GM12872 (cell line): ENCODE measurements around the gene TEKT5.

ENCODE experiments used
- TF ChIP-seq, protein P1 (sequence below): IDR thresholded peaks from 3 replicates; pipeline ENCODE4 v1.5.1; 2011; ENCODE audit warnings: low read depth, mild to moderate bottlenecking, low read length, moderate library complexity; ENCODE audit not compliant: insufficient read depth

The TEKT5 gene

DNA sequence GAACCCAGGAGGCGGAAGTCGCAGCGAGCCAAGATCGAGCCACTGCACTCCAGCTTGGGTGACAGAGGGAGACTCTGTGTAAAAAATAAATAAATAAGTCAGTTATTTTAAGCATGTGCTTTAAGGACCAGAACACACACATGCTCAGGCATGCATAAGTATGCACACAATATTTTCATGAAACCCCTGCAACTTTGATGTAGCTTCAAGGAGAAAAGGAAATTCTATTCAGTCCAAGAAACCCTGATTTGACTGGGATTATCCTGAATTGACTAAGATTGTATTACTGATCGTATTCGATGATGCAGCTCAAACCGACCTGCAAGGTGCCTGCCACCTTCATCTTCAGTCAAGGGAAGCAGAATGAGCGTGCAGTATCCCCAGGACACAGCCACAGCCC, 841 bp downstream of the TEKT5 start:
- TF ChIP-seq, protein P1, sequence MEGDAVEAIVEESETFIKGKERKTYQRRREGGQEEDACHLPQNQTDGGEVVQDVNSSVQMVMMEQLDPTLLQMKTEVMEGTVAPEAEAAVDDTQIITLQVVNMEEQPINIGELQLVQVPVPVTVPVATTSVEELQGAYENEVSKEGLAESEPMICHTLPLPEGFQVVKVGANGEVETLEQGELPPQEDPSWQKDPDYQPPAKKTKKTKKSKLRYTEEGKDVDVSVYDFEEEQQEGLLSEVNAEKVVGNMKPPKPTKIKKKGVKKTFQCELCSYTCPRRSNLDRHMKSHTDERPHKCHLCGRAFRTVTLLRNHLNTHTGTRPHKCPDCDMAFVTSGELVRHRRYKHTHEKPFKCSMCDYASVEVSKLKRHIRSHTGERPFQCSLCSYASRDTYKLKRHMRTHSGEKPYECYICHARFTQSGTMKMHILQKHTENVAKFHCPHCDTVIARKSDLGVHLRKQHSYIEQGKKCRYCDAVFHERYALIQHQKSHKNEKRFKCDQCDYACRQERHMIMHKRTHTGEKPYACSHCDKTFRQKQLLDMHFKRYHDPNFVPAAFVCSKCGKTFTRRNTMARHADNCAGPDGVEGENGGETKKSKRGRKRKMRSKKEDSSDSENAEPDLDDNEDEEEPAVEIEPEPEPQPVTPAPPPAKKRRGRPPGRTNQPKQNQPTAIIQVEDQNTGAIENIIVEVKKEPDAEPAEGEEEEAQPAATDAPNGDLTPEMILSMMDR = no peak

DNA sequence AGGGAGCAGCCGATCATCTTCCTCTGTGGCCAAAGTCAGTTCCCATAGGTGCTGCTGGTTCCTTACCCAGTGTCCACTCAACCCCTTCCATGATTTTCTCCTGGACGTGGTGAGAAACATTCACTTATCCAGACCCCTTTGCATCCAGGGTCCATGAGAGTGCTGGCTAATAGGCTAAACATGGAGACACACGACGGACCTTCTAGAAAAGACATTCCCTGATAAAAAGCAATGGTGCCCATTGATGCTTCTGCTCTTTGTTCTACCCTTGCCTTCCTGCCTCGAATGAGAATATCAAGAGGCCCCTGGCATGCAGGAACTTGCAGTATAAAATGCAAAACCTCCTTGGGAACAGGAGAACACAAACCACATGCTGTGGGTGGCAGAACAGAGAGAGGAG, 2.3 kb downstream of the TEKT5 start:
- TF ChIP-seq, protein P1 = no peak

DNA sequence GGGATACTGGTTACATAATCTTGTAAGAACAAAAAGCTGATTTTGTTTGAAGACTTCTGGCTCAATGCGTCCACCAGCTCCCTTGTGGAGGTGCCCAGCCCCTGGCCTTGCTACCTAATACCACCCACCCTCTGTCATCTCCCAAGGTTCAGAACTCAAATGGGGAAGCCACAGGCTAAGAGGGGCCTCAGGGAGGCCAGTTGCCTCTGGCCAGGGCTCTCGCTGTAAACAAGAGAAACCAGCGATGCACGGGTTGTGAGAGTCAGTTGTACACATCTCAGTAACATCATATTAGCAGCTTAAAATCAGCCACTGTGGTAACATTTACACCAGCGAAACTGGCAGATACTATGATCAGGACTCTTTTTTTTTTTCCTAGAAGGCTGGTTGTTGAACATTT, 6.0 kb downstream of the TEKT5 start:
- TF ChIP-seq, protein P1 = no peak

DNA sequence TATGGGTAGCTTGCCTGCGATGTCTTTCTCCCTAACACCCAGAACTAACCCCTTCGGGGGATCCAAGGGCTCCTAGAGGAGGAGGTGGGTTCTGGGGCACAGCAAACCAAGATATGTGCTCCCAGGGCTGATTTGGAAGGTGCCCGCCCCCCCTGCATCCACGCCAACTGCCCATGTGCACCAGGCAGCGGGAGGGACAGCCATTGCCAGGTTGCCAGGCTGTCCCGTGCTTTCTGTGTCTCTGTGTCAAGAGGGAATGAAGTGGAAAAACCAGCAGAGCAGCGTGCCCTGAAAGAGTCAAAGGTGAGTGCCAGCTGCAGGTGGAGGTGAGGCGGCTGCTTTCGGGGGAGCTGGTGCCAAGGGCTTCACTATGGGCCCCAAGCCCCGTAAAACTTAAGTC, 6.4 kb downstream of the TEKT5 start:
- TF ChIP-seq, protein P1 = no peak

DNA sequence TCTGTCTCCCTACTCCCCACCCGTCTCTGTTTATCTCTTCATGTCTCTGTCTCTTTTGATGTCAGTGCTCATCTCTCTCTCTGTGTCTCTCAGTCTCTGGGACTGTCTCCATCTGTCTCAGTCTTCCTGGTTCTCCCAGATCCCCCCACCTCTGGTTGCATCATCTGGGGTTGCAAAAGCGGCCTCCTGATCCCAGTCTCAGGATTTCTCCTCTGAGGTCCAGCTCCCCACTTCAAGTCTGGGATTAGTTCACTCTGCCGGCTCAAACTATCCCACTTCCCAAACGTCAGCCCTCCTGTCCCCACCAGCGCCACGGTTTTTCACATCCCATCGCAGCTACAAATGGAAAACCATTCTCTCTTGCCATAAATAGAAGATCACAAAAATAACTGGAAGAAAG, 9.0 kb downstream of the TEKT5 start:
- TF ChIP-seq, protein P1 = no peak

DNA sequence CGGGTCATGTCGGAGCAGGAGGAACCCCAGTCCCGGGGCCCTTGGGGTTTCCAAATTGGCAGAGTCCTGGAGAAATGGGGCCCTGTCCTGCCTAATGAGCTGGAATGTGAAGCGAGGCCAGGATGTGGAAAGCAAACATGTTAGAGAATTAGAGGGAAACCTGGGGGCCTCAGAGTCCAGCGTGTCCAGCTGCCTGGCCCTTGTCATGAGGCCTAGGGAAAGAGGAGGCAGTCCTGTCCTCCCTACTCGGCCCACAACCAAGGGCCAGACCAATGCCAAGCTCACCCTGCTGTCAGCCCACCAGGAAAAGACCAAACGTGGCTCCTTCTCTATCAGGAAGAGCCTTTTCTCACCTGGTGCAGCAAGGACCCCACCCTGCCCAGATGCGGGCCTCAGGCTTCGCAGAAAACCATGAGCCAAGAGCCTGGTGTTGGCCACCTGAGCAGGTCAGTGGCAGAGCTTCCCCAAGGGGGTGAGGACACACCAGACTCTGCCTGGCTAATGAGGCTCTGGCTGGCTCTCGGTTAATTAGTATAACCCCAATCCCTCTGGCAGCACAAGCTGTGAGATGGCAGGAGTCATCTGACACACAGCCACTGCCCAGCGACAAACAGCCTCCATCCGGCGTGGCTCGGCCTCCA, 10.1 kb downstream of the TEKT5 start:
- TF ChIP-seq, protein P1 = no peak

DNA sequence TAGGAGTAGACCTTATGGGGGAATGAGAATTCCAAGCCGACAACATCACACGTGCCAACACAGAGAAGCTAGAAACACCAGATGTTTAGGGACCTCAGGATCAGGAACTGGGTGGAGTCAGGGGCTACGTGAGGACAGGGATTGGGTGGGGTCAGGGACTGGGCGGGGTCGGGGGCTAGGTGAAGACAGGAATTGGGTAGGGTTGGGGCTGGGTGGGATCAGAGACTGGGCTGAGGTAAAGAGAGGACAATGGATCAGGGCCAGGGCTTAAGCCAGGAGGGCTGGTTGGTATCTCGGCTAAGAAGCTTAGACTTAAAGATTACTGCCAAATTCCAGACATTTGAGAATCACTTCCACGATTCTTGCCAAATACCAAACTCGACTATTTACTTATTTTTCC, 11.6 kb downstream of the TEKT5 start:
- TF ChIP-seq, protein P1 = no peak
